Activated T-cell treated with anti-CD3 and anti-CD28 coated beads, Interleukin-2, amount 50 U/mL, for 48 hours (primary cell): ENCODE results near the gene KCNT1.

Source experiments
- DNase-seq, 2 experiments: peaks; one replicate each; pipeline ENCODE4 v3.0.0-alpha.2; 2020

Gene KCNT1

GRCh38 chr9:135804581-135805421, 102.8 kb downstream of the KCNT1 start:
- no peak for DNase-seq

GRCh38 chr9:135805422-135806022, 103.5 kb downstream of the KCNT1 start:
- no peak for DNase-seq

- DNase-seq = no peak
Measured at GRCh38 chr9:135809166-135809565, 107.2 kb downstream of the KCNT1 start.

GRCh38 chr9:135810806-135811575, 109.0 kb downstream of the KCNT1 start:
- no peak for DNase-seq

- DNase-seq = no peak
Measured at GRCh38 chr9:135811801-135812200, 109.8 kb downstream of the KCNT1 start.

GRCh38 chr9:135812961-135813360, 111.0 kb downstream of the KCNT1 start:
- no peak for DNase-seq

- no peak for DNase-seq
Measured at GRCh38 chr9:135813671-135814290, 111.8 kb downstream of the KCNT1 start.

- no peak for DNase-seq
Measured at GRCh38 chr9:135814421-135815095, 112.6 kb downstream of the KCNT1 start.

GRCh38 chr9:135815413-135815812, 113.4 kb downstream of the KCNT1 start:
- DNase-seq = no peak

GRCh38 chr9:135815830-135816650, 114.1 kb downstream of the KCNT1 start:
- DNase-seq = no peak

GRCh38 chr9:135816651-135816970, 114.6 kb downstream of the KCNT1 start:
- DNase-seq = no peak

- no peak for DNase-seq
Measured at GRCh38 chr9:135817951-135818717, 116.1 kb downstream of the KCNT1 start.

- no peak for DNase-seq
Measured at GRCh38 chr9:135818718-135819475, 116.9 kb downstream of the KCNT1 start.

GRCh38 chr9:135819905-135820304, 117.9 kb downstream of the KCNT1 start:
- no peak for DNase-seq

GRCh38 chr9:135820661-135821060, 118.7 kb downstream of the KCNT1 start:
- no peak for DNase-seq

- DNase-seq = peak in 1 of 2 experiments; percentile 7
Measured at GRCh38 chr9:135821116-135821515, 119.1 kb downstream of the KCNT1 start.

- peak in 1 of 2 experiments; percentile 5 for DNase-seq
Measured at GRCh38 chr9:135821733-135822373, 119.9 kb downstream of the KCNT1 start.

- DNase-seq = no peak
Measured at GRCh38 chr9:135822374-135822755, 120.4 kb downstream of the KCNT1 start.

GRCh38 chr9:135823036-135823435, 121.1 kb downstream of the KCNT1 start:
- DNase-seq = no peak
